DMS79 (cell line): ENCODE data around the gene SLC17A6.

Experiments
- DNase-seq: peaks from one replicate; lab custom pipeline; 2025; lab: John Stamatoyannopoulos, UW

The SLC17A6 gene

GRCh38 chr11:22337596-22338485, at the start of gene SLC17A6:
SLC17A6 (plus strand) TSS chr11:22338381; CDS start chr11:22338534, 153 bp downstream.
- peak; percentile 88 for DNase-seq

DNA sequence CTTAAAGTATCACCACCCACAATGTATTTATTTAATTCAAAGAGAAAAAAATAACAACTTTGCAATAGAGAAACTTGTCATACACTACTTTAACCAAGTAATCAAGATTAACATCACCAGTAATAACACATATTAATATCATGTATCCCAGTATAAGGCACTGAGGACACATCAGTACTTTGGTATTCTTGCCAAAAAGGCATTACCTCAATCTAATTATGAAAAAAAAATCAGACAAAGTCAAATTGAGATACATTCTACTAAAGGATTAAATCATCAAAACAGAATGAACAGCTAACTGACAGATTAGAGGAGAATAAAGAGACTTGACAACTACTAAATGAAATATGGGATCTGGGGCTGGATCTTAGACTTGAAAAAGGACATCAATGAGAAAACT, 35.8 kb upstream of the SLC17A6 start:
- no peak for DNase-seq

GRCh38 chr11:22304337-22304961, 33.7 kb upstream of the SLC17A6 start:
- DNase-seq = peak; percentile 19

DNA sequence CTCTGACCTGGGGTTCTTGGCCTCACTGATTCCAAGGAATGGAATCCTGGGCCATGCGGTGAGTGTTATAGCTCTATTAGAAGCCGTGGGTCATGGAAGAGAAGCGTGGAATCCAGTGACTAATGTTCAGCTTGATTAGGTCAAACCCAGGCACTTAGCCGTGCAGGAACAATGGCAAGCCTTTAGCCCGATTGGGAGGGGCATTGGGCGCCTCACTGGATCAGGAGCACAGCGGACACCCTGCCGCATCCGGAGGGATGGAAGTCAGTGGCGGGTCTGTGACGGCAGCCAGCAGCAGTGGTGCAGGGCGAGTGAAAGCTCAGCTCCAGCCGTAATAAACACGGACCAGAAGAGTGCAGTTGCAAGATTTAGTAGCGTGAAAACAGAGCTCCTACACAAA, 20.5 kb upstream of the SLC17A6 start:
- DNase-seq = no peak

DNA sequence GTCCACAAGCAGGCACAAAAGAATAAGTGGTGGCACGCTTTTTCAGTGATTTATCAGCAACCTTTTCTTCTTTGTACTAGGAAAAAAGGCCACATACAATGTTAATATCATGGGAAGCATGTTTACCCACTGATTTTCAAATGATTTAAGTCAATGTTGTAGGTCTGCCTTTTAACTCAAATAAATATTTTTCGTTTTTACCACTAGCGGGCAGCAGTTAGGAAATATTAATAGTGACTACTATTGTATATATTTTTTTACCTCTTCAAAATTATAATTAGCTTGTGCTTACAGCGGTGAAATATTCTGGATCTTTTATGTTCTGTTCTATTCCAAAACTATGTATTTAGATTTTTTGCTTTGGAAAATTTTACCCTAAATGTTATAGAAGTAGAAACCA, 6.4 kb upstream of the SLC17A6 start:
- DNase-seq = no peak

- DNase-seq = no peak
Measured at GRCh38 chr11:22336587-22336986, 1.6 kb upstream of the SLC17A6 start.

DNA sequence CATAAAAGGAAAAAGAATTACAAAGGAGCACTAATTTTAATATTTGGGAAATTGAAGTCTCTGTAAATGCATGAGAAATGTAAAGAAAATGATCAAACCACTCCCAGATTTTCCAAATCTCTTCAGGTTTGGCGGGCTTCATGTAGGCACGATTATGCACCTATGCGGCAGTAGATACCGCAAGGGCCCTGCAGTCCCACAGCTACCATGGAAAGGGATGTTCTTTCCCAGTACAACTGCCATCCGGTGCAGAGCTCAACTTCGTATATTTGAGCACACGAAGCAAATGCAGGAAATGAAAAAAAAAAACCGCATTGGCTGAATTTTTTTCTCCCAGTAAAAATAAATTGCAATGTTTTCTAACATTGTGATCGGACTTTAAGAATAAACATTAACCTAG, 1.4 kb downstream of the SLC17A6 start:
- DNase-seq = peak; percentile 52

- no peak for DNase-seq
Measured at GRCh38 chr11:22340235-22340634, 2.1 kb downstream of the SLC17A6 start.

GRCh38 chr11:22340701-22341587, 2.8 kb downstream of the SLC17A6 start:
- DNase-seq = peak; percentile 95

- peak; percentile 48 for DNase-seq
Measured at GRCh38 chr11:22341588-22341931, 3.4 kb downstream of the SLC17A6 start.

DNA sequence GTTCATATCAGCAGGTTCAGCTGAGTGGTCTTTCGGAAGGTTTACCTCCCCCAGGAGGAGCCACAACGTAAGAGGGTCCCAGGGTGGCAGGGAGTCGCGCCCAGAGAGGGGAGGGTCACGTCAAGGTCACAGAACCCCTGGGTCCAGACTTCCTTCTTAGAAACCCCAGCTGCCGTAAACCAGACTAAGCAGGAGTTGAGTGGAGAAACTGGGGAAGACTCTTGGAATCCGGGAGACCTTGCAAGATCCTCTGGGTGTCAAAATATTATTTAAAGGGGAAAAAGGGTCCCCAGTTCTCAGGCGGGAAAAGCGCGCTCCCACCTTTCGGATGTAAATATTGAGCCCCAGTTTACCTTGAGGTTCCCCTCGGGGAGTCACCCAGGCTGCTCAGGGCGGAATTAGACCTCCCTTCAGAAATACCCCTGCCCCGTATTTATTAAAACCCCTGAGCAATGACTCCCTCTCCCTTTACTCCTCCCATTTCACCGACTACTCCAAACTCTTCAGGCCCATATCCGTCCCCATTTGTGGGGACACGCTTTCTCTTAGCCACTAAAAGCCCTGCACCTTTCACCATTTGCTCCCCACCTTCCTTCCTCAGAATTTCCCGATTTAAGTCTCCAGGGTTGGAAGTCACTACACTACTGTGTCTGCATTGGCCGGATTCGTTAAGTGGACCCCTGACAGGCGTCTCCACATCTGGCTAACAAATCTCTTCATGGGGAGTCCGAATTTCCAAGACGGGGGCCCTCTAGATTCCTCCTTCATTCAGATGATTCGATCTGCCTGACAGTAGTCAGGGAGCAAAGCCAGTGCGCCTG, 4.2 kb downstream of the SLC17A6 start:
- DNase-seq = peak; percentile 45

DNA sequence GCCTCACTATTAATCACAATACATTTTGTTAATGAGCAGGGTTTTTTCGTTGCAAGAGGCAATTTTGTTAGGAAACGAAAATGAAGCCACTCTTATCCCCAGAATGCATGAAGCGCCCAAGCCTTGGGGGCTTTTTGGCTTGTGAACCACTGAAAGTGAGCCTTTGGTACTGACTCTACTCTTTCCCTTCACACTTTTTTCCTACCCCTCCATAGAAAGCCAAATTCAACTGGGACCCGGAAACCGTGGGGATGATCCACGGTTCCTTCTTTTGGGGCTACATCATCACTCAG, 4.8 kb downstream of the SLC17A6 start:
- no peak for DNase-seq

DNA sequence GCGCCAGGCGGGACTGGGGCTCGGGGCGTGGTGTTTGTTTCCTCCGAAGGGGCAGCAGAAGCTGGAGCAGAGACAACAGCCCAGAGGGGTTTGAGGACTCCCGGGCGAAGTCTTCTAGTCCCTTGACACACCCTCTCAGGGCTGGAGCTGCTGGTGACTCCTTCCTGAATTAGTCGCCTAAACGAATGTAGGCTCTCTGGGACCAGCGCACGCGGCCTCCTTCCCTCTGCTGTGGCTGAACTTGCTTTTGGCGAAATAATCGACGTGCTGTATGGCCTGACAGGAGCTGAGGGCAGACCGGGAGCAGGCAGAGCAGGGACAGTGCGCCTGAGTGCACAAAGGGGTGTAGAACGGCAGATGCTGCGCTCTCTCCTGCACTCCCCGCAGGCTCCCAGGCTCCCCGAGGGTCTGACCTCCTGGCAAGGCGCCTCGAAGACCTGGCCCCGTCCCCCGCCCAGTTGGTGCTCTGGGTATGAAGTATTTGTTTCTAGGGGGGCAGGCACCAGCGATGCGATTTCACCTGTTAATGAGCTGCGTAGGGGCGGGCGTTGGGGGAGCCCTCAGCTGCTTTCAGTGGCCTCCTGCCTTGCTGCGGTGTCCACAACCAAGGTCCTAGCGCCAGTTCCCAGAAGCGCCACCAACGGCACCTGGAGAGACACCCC, 5.3 kb downstream of the SLC17A6 start:
- DNase-seq = peak; percentile 83

- DNase-seq = no peak
Measured at GRCh38 chr11:22344081-22344480, 5.9 kb downstream of the SLC17A6 start.

DNA sequence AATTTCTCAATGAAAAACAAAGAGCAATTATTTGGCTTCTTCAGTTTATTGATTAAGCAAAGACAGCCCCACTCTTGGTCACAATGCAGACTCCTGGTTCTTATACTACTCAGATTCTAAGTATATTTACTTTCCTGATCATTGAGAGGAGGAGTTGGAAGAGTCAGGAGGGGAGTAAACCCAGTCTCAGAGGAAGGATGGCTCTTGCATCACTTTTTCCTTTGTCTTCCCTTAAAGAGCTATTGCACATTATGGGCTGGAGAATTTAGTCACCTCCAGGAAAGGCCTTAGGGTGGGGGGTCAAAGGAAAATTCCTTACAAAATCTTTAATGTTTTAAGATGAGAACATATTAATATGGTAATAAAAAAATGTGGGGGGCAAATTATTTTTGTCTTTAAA, 8.1 kb downstream of the SLC17A6 start:
- peak; percentile 60 for DNase-seq

GRCh38 chr11:22347857-22348487, 9.8 kb downstream of the SLC17A6 start:
- no peak for DNase-seq

GRCh38 chr11:22349491-22349890, 11.3 kb downstream of the SLC17A6 start:
- no peak for DNase-seq

DNA sequence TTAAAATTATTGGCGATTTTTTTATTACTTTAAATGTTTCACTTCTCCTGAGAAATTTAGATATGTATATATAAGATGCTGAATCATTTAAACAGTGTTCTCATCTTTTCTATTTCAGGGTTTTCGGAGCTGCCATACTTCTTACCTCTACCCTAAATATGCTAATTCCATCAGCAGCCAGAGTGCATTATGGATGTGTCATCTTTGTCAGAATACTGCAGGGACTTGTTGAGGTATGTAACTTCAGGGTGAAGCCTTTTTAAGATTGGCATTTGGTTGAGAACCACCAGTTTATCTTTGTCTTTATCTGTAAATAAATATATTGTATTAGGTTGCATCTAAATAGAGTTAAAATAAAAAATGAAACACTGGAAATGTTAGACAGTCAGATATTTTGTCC, 21.1 kb downstream of the SLC17A6 start:
- DNase-seq = no peak

DNA sequence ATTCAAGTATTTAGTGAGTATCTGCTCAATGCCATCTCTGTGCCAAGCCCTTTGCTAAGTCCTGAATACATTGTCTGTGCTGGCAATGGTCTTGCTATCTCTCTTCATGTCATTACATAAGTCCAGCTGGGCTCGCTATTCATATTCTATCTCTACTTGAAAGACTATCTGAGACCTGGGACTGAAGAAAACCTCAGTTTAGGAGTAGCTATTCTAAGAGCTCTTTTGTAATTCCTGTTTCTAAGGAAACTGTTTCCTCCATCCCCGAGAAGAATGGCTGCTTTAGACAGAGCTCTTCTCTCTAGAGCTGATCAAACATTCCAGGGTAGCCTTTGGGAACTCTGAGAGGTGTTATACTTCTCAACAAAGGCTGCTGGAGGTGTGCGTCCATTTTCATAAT, 33.0 kb downstream of the SLC17A6 start:
- DNase-seq = no peak

GRCh38 chr11:22387126-22387525, 48.9 kb downstream of the SLC17A6 start:
- DNase-seq = no peak
